Hematopoietic multipotent progenitor cell treated with erythropoietin and hydrocortisone succinate and interleukin-3 and kit ligand, for 6 days (in vitro differentiated cells): ENCODE measurements around the gene NOTCH1.
A peak's percentile ranks its signal among the peaks of the same experiment; 100 is the strongest.
"Not testable (repeated sequence)": the region's sequence is repeated elsewhere in the genome, so short reads cannot be mapped to it uniquely, and the experiment has no call there.

Experiments used
- DNase-seq: peaks from one replicate; pipeline ENCODE4 v3.0.0-alpha.2; 2015

Gene NOTCH1

DNA sequence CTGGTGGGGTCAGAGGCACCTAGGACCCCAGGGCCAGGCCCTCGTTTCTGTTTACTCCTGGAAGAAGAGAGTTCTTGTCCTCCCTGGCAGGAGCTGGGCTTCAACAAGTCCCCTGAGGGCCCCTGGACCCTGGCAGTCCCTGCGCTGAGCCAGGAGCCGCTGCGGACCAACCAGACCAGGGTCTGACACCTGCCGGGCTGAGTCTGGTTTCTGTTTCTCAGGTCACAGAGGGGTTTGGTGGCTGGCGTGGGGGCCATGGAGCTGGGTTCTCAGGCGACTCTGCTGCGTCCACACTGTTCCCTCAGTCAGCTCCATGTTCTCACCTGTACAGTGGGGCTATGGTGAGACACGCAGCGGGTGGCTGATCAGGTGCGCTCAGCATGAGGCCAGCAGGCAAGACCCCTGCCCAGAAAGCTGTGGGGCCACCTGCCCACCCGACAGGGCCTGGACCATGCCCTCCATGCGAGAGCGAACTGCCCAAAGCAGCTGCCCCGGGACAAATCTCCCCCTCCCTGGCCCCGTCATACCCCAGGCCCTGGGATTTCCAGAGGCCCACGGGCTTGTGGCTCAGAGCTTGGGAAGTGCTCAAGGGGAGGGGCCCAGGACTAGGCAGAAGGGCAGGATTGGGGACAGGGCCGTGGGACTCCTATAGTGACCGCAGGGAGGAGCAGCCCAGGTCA is 17.9 kb upstream of the NOTCH1 start:
- no peak for DNase-seq

DNA sequence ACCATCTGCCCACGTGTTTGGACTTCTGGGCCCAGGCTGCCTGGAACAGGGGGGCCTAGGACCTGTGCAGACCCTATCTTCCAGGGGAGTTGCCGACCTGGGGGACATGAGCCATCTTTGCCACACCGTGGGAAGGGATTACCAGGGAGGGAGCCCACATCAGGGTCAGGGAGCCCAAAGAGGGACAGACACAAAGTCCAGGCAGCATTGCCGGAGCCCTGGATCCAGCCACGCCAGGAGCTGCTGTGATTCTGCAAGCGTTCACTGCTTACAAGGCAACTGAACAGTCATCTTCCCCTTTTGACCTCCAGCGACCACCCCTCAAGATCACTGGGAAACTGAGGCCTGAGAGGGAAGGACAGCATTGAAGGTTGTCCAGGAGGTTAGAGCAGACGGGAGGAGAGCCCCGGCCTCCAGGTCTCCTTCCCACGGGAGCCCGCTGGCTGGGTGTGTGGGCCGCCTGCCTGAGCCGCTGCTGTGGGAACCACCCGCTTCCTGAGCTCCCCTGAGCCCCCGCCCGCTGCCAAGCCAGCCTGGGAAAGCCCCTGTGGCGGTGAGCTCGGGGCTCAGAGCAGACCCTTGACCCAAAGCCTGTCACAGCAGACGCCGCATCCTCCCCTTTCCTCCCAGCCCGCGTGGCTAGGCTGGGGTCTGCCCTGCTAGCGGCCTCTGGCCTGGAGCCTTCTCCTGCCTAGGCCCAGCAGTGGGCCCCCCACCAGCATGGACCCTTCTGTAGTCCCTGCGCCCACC is 17.1 kb upstream of the NOTCH1 start:
- DNase-seq, result no peak

DNA sequence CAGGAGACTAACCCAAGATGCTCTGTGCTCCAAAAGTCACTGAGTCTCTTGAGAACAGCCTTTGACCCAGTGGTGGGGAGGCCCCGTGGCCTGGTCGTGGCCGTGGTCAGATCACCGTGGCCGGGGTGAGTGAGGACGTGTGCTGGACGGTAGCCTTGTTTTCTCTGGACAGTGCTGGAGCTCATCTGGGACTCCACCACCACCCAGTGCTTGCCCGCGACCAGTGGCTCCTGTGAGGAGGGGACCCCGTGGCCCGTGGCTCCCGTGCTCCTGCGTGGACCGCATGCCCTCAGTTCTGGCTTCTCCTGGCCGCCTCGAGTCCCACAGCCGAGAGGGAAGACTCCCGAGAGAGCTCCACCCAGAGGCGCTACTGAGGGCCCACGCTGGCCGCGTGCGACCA is 15.9 kb upstream of the NOTCH1 start:
- DNase-seq, result no peak

DNA sequence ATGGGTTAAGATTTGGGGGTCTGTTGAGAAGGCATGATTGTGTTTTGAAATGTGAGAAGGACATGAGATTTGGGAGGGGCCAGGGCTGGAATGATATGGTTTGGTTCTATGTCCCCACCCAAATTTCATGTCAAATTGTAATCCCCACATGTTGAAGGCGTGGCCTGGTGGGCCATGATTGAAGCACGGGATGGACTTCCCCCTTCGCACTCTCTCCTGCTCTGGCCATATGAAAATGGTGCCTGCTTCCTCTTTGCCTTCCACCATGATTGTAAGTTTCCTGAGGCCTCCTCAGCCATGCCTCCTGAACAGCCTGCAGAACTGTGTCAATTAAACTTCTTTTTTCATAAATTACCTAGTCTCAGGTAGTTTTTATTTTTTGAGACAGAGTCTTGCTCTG is 14.7 kb upstream of the NOTCH1 start:
- no peak for DNase-seq

DNA sequence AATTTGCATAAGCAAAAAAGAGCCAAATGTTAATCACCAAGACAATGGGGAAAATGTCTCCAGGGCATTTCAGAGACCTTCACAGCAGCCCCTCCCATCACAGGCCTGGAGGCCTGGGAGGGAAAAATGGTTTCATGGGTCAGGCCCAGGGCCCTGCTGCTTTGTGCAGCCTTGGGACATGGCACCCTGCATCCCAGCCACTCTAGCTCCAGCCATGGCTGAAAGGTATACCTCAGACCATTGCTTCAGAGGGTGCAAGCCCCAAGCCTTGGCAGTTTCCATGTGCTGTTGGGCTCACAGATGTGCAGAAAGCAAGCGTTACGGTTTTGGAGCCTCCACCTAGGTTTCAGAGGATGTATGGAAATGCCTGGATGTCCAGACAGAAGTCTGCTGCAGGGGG is 13.5 kb upstream of the NOTCH1 start:
- DNase-seq, result not testable (repeated sequence)

DNA sequence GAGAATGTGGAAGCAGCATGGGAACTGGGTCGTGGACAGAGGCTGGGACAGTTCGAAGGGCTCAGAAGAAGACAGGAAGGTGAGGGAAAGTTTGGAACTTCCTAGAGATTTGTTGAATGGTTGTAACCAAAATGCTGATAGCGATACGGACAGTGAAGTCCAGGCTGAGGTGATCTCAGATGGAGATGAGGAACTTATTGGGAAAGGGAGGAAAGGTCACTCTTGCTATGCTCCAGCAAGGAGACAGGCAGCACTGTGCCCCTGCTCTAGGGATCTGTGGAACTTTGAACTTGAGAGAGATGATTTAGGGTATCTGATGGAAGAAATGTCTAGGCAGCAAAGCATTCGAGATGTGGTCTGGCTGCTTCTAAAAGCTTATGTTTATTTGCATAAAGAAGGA is 13.0 kb upstream of the NOTCH1 start:
- DNase-seq, result not testable (repeated sequence)

DNA sequence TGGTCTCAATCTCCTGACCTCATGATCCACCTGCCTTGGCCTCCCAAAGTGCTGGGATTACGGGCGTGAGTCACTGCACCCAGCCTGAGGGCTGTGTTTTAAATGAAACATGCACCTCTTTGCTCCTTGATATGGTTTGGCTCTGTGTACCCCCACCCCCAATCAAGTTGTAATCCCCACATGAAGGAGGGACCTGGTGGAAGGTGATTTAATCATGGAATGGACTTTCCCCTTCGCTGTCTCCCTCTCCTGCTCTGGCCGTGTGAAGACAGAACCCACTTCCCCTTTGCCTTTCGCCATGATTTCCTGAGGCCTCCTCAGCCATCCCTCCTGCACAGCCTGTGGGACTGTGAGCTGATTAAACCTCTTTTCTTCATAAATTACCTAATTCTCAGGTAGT is 12.5 kb upstream of the NOTCH1 start:
- DNase-seq, result peak; percentile 47

DNA sequence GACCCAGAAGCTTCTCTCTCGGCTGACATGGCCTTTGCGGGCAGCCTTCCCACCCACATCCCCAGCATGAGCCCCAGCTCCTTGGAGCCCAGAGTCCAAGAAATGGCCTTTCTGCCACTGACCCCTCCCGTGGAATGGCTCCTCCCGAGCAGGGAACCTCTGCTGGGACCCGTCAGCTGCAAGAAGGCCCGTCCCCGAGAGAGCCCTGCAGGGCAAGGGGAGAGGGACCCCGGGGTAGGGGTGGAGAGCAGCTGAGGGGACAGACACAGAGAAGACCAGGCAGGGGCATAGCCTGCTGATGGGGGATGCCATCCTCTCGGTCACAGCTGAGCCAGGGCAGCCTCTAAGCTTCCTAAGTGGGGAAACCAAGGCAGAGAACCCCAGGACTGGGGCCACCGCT is 11.2 kb upstream of the NOTCH1 start:
- no peak for DNase-seq

DNA sequence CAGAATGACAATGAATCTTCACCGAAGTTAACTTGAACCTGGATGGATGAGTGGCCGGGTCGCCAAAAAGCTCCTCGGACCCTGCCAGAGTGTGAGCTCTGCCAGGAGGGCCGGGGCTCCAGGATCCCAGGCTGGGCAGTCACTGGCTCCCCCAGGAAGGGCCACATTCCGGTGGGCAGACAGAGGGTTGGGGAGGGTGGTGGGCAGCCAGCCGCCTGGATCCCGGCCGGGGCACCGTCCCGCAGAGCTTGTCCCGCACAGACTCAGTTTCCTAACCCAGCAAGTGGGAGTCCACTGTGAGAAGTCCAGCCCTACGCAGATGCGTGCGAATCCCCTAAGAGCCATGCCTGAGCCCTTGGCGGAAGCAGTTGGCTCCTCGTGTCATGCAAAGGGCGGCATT is 10.3 kb upstream of the NOTCH1 start:
- no peak for DNase-seq

DNA sequence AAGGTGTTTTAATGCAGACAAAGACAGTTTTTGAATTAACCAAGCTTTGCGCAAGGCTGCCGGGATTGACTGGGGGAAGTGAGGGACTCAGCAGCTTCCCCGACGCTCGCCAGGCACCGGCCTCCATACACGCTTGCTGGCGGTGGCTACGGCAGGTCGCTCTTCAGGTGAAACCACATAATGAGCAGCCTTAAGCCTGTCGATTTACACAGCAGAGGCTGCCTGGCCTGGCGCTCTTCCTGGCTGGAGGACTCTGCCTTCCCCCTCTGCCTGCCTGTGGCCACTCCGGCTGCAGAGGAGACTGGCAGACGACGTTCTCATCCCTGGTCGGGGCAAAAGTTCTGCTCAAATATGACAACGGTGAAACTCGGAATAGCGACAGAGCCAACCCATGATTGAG is 9.0 kb upstream of the NOTCH1 start:
- DNase-seq, result no peak

DNA sequence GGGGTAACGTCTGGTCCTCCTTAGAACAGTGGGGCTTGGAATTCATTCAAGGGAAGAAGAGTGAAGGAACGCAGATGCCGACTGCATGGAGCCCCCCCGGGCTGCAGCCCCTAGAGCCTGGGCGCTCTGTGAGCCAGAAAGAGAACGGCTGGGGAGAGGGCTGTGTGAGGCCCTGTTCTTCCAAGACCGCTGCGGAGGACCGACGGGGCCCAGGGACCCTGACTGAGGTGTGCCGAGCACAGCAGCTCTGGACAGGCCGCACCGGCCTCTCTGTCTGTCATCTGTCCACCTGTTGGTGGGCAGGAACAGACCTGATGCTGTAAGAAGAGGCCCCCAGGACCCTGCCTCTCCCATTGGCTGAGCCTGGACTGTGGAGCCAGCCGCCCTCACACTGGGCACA is 7.7 kb upstream of the NOTCH1 start:
- no peak for DNase-seq

DNA sequence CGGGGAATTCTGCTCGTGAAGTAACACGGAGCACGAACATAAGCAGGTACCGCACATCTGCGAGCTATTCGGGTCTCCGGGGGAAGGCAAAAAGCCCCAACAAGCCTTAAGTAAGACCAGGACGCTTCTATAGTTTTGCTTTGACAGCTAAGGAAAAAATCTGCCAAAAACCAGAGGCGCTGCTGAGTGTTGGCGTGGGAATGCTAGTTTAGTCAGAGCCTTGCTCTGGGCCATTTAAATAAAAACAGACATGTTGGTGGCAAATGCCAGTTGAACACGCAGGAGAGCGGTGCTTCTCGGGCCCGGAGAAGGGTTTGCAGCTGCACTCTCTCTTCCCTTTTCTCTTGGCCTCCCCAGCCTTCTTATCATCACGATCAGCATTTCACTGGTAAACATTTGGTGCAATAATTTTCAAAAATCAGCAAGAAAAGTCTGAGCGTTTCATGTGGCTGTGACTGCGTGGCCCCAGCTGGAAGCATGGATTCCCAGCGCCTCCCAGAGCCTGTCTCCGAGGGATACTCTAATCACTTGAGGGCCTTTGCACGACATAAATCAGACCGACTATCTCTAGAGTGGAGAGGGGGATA is 6.4 kb upstream of the NOTCH1 start:
- DNase-seq, result peak; percentile 76

DNA sequence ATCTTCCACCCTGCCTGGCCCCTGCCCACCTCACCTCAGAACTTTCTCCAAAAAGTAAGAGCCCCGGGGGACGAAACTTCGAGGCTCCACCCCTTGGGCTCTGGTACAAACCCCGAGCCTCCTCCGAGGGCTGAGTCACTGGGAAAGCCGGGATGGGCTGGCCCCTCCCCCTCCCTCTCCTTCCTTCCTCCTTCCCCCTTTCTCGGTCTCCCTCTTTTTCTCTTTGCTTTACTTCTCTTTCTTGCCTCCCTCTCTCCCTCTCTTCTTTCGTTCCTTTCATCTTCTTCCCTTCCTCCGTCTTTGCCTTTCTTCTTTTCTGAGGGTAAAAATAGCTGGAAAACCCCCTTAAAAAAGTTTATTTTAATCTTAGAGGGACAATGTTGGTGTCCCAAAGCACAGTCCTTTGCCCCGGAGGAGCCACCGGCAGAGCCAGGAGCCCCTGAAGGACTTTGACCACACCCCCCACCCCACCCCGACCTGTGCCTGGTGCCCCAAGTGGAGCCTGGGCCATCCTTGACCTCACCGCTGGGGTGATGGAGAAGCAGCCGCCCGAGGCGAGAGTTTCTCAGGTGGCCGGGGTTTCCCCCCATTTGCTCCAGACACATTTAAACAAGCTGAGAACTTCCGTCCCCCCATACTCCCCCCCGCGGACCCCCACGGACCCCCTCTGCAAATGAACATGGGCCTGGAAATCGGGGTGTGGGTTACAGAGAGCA is 5.7 kb upstream of the NOTCH1 start:
- DNase-seq, result no peak

DNA sequence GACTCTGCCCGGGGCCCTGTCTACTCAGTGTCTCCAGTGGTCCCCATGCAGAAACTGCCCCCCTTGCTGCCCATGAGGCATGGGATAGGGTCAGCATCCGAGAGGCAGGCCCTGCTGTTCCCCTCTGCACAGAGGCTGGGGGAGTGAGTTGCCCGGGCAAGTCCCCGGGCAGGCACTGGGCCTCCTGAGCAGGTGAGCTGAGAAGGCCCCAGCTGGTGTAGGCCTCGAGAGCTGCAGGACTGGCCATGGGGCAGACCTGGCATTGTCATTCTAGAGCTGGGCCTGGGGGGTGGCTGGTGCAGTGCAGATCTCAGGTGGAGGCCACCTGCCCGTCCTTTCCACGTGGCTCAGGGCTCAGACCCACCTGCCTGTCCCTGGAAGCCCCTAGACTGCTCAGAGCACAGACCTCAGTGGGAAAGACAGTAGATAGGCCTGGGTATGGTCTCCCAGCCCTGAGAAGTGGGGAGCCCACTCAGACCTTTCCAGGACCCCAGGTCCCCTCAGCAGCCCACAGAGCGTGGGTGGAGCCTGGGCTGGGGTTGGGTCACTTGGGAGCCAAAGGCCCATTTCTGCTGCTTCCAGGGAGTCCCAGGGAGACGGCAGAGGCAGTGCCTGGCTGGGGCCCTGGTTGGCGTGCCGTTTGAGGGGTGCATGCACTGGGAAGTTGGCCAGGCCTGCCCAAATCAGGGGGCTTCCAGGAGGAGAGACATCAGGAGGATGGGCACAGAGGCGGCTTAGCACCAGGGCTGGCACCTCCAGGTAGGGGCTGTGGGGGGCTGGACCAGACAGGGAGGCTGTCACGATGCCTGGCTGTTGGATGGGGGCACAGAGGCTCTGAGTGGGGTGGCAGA is 4.8 kb upstream of the NOTCH1 start:
- no peak for DNase-seq

DNA sequence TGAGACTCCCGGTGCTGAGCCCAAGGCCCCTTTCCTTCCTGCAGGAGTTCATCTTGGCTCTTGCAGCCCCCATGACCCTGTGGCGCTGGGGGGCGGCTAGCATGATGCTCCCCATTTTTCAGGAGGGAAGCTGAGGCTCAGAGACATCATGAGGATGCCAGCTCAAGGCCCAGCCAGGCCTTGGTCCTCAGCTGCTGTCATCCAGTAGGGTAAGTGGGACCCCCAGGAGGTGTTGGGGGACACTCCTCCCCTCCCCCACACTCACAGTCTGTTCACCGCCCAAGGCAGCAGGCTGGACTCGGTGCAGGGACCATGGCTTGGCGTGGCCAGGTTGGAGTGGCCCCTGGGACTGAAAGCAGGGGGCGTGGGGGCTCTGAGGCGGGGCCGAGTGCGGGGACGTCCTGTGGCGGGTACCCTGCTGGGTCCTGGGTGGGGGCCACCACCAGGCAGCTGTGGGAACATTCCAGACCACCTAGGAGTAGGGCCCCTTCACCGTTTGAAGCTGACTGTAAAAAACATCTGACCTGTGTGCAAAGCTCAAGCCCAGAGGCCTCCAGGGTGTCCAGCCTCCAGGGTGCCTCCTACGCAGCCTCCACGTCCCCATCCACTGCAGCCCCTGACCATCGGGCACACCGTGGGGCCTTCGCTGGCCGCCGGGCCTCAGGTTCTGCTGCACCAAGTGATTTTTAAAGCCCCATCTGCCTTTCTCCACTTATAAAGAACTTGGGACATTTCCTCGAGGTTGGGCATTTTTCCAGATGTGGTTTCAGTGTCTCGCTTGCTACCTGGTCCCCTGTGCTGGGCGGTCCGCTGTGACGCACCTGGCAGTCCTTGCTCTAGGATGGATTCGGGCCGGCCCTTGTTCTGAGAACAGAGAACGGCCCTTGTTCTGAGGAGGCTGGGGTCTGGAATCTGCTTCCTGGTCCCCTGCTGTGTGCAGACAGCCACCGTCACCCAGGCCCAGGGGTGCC is 3.4 kb upstream of the NOTCH1 start:
- DNase-seq, result no peak

DNA sequence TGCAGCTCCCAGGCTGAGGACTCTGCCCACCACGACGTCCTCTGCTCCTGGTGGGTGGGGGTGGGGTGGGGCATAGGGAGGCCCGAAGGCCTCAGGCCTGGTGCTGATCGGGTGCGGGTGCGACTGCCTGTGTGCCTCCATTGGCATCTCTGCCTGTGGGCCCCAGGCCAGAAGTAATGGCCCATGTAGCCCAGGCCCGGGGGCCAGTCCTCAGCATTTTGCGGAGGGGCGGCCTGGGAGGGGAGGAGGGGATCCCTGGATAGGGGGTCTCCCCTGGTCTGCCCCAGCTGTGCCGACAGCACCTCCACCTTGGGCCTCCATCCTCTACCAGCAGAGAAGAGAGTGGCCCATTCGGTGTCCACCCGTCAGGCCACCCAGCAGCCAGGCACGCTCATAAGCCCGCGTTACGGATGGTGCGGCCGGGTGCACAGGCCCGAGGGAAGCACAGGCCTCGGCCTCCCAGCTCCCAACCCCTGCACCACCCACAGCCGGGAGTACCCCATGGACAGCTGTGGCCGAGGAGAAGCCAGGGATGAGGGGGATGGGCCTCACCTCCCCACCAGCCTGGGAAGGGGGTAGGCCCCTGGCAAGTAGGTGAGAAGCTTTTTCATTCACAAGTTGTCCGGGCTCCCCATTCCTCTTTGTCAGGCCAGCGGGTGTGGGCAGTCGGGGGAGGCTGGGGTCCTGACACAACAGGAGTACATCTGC is 1.8 kb upstream of the NOTCH1 start:
- DNase-seq, result no peak

DNA sequence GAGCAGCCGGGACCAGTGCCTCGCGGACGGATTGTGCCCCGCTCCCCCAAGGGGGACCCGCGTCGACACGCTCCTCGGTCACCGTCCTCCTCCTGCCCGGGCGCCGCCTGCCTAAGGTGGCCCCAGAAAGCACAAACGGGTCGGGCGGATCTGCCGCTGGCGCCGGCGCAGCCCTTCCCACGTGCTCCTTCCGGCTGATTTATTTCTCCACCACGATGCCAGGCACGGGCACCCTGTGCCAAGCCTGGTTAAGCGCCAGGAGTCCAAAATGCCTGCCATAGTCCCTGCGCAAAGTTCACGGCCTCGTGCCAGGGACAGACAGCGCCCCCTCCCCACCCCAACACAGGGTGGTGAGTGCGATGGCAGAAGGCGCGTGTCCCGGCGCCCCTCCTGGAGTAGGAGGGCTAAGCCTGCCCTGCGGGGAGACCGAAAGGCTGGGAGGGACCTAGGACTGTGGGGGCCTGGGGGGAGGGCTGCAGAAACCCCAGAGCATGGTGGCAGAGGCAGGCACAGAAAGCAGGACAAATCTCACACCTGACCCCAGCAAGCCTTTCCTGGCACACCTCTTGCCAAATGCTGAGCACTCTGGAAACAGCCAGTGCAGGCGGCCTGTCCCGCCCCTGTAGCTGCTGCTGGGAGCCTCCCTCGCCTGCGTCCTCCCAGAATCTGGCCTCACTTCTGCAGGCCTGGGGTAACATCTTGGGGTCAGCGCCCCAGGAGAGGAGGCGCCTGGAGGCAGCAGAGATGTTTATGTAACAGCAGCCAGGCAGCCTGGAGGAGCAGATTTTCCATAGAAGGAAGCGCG is 1.1 kb upstream of the NOTCH1 start:
- DNase-seq, result peak; percentile 63

DNA sequence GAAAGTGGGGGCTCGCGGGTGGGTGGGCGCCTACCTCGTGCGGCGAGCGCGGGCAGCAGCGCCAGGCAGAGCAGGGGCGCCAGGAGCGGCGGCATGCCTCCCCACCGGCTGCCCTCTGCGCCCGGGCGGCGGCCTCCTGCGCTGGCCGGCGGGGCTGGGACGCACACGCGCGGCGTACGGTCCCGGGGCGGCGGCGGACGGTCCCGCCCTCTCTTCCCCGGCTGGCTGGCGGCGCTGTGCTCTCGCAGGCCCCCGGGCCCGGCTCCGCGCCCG is 220 bp downstream of the NOTCH1 start:
- no peak for DNase-seq

DNA sequence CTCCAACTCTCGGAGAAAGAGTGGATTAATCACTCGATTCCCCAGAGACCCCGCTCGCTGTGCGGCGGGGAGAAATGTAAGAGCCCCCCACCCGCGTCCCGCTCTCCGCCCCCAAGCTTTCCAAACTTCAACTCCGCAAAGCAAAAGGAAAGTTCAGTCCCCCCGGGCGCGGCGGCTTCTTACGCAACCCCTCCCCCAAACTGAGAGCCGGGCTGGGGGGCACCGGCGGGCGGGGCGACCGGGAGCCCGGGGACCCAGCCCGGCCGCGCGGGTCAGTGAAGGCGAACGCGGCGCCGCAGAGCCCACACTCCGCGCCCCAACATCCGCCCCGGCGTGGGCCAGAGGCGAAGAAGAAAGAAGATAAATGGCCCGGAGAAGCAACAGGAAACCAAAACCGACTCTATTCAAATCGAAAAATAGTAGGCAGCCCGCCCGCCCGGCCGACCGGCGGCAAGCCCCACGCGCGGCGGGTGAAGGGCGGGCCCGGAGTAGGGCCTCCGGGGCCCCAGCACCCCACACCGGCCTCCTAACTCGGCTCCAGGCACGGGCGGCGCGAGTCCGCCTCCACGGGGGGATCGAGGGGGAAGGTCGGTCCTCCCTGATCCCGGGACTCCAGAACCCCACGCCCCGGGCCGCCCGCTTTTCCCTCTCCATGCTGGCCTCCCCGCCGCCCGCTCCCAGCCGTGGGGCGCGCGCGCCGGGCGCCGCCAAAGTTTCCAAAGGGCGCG is 720 bp downstream of the NOTCH1 start:
- peak; percentile 41 for DNase-seq

DNA sequence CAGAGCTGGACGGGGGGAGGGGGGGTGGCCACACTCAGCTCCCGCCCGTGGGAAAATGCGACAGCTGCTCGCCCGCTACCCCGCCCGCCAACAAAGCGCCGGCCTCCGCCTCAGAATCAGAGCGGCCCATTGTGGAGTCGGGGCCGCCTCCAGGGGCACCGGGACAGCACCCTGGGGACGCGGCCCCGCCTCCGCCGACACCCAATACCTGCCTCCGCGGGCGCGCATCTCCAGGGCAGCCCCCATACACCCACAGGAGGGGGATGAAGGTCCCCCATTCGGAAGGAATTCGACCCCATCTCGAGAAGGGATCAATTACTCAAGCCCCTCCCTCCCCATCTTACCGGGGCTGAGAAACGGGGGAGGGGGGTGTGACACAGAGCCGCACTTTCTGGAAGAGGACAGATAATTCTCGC is 1.3 kb downstream of the NOTCH1 start:
- DNase-seq, result no peak
